Measurements from ENCODE around the gene CD248. TPM values are rescaled to one million over a fixed set of nuclear protein-coding genes. Genes with fewer than 3 reads are reported as not detected.

The CD248 gene
- total and polyA plus RNA-seq, 9 donors: 4.9 to 47.9 (median 17.2) TPM

DNA sequence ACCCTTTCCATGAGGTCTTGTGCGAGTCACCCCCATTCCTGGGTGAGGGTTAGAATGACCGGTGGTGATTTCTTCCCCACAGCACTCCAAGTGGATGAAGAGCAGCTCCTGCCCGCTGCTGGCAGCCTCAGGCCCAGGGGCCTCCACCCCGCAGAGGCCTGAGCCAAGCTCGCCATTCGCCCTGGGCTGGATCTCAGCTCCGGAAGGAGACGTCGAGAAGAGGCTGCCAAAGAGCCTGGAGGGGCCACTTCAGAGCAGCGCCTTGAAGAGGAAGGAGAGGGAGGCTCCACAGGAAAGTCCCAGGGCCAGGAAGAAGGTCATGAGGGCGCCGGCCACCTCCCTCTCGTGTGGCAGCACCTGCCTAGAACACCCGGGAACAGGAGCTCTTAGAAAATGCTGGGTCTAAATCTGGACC lies 46.4 kb upstream of the CD248 start:
- Histone ChIP-seq H3K27me3 (no peaks in the 10 kb centered on the region), H3K4me1 (ENCODE audit: insufficient read depth) (no peaks in the 10 kb centered on the region), H3K4me3 (no peak overlapping the region), H3K36me3 (no peaks in the 10 kb centered on the region), H3K27ac (no peak overlapping the region), H3K9me3 (no peaks in the 10 kb centered on the region)
- TF ChIP-seq POLR2A (IDR thresholded peaks at IDR 0.05) (no peak), EP300 (IDR thresholded peaks at IDR 0.05) (no peak)
- TF ChIP-seq, protein P1, sequence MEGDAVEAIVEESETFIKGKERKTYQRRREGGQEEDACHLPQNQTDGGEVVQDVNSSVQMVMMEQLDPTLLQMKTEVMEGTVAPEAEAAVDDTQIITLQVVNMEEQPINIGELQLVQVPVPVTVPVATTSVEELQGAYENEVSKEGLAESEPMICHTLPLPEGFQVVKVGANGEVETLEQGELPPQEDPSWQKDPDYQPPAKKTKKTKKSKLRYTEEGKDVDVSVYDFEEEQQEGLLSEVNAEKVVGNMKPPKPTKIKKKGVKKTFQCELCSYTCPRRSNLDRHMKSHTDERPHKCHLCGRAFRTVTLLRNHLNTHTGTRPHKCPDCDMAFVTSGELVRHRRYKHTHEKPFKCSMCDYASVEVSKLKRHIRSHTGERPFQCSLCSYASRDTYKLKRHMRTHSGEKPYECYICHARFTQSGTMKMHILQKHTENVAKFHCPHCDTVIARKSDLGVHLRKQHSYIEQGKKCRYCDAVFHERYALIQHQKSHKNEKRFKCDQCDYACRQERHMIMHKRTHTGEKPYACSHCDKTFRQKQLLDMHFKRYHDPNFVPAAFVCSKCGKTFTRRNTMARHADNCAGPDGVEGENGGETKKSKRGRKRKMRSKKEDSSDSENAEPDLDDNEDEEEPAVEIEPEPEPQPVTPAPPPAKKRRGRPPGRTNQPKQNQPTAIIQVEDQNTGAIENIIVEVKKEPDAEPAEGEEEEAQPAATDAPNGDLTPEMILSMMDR (IDR thresholded peaks at IDR 0.05): no peak
- 78 to 91% (median 84%) methylated on average over 14 of the region's 14 CpGs for WGBS, 3 donors
- intact Hi-C loops (cut with DNase I): no loop called here
- peak in 1 of 5 donors; percentile 25 for DNase-seq

DNA sequence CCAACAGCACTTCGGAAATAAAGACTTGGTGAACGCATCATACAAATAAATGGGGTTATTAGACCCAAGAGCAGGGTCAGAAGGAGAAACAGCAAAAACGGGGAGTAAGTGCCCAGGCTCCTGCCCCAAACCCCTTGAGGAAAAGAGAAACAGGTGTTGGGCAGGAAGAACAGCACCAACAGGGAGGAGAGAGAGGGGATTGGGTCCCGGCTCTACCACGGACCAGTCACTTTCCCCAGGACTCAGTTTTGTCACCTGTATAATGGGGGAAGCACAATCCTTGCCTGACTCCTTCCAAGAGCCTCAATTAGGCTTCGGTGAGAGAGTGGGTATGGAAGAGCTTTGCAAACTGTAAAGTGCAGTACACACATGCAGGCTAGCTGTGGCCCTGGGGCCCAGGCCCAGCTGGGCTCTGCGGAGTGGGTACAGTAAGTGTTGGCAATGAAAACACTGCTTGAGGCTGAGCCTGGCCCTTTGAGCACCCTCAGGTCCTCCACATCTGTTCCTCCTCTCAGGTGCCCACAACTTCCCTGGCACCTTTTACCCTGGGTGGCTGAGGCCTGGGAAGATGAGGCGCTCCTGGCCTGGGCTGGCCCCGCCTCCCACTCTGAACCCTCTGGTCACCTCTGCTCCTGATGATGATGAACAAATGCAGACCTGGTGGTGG lies 45.8 kb upstream of the CD248 start:
- Histone ChIP-seq H3K4me3 (no peak overlapping the region), H3K27me3 (no peaks in the 10 kb centered on the region), H3K9me3 (no peaks in the 10 kb centered on the region), H3K27ac (no peak overlapping the region), H3K4me1 (ENCODE audit: insufficient read depth) (no peaks in the 10 kb centered on the region), H3K36me3 (no peaks in the 10 kb centered on the region)
- no peak for TF ChIP-seq EP300 (IDR thresholded peaks at IDR 0.05)
- TF ChIP-seq POLR2A (IDR thresholded peaks at IDR 0.05): no peak
- TF ChIP-seq, protein P1 (IDR thresholded peaks at IDR 0.05): no peak
- WGBS, 3 donors: 78 to 83% (median 82%) methylated on average over 9 of the region's 9 CpGs
- intact Hi-C loops (cut with DNase I): no loop called here
- DNase-seq: peak in 1 of 5 donors; percentile 17

DNA sequence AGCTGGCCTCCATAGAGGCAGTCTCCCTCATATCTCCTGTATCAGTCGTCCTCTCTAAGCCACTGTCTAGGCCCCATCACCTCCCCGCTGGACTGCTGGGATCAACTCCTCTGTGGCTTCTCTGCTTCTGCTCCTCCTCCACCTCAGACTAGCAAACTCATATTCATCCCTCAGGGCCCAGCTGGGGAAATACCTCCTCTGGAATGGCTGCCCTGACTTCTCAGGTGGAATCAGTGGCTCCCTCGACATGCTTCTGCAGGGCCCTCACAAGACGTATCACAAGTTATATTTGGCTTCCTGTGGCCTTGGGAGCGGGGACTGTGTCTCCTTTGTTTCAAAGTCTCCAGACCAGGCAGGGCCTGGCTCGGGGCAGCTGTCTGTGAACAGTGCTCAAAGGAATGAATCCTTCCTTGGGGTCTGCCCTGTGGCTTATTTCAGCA lies 44.7 kb upstream of the CD248 start:
- no peak overlapping the region for H3K27ac ChIP-seq
- no peak overlapping the region for H3K4me3 ChIP-seq
- 61 to 66% (median 62%) methylated on average over 6 of the region's 6 CpGs for WGBS, 3 donors
- DNase-seq: peak in 1 of 5 donors; percentile 15
- TF ChIP-seq EP300 (IDR thresholded peaks at IDR 0.05) (no peak), POLR2A (IDR thresholded peaks at IDR 0.05) (no peak)
- TF ChIP-seq, protein P1 (IDR thresholded peaks at IDR 0.05): no peak
- H3K9me3 ChIP-seq: no peaks in the 10 kb centered on the region
- H3K27me3 ChIP-seq: no peaks in the 10 kb centered on the region
- no peaks in the 10 kb centered on the region for H3K4me1 ChIP-seq (ENCODE audit: insufficient read depth)
- no peaks in the 10 kb centered on the region for H3K36me3 ChIP-seq
- intact Hi-C loops (cut with DNase I): no loop called here

DNA sequence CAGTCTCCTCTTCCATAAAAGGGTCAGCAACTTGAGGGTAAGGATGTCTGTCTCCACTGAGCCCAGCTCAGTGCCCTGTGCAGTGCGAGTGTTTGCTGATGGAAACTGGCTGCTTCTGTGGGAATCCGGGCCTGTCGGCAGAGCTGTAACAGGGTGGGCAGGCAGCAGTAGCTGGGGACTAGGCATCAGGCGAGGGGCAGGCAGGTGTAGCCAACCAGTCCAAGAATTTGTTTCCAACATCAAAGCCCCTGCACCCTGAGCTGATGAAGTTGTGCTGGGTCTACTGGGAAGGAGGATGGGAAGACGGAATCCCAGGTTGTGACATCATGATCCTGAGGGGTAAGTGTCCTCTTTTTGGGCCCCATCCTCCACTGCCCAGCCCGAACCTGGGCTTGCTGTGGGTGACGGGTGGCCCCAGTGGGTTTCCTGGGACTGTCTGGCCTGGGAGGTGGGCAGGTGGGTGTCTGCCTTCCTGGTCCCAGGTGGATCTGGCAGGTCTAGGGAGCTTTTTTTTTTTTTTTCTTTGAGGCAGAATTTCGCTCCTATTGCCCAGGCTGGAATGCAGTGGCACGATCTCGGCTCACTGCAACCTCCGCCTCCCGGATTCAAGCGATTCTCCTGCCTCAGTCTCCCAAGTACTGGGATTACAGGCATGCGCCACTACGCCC lies 43.7 kb upstream of the CD248 start:
- peak in 1 of 5 donors; percentile 16 for DNase-seq
- H3K27me3 ChIP-seq: no peaks in the 10 kb centered on the region
- no peaks in the 10 kb centered on the region for H3K36me3 ChIP-seq
- intact Hi-C loops (cut with DNase I): no loop called here
- H3K4me3 ChIP-seq: no peak overlapping the region
- no peaks in the 10 kb centered on the region for H3K9me3 ChIP-seq
- TF ChIP-seq POLR2A (IDR thresholded peaks at IDR 0.05) (no peak), EP300 (IDR thresholded peaks at IDR 0.05) (no peak)
- TF ChIP-seq, protein P1 (IDR thresholded peaks at IDR 0.05): no peak
- no peaks in the 10 kb centered on the region for H3K4me1 ChIP-seq (ENCODE audit: insufficient read depth)
- H3K27ac ChIP-seq: no peak overlapping the region
- 92 to 95% (median 94%) methylated on average over 15 of the region's 15 CpGs for WGBS, 3 donors
